Stomach (tissue), 4 donors: Measurements from ENCODE around the gene ATP9B.

Experiments used
- CTCF ChIP-seq, 7 experiments: fragments of 450-650 bp in 4 of 7; fragments of 200-600 bp in 3 of 7; sonication (generic) in 3 of 7; IDR thresholded peaks; one replicate each; pipeline ENCODE4 v1.5.1; 2016 to 2019; ENCODE audit warnings: antibody characterized with exemption in 7 of 7, control low read depth in 2 of 7, mild to moderate bottlenecking in 1 of 7
- POLR2A ChIP-seq, 4 donors: fragments of 450-650 bp; IDR thresholded peaks; one replicate each; pipeline ENCODE4 v1.6.1; 2016; ENCODE audit warnings: antibody characterized with exemption in 4 of 4, control low read depth in 2 of 4, mild to moderate bottlenecking in 1 of 4, moderate library complexity in 1 of 4
- POLR2AphosphoS5 ChIP-seq, 3 donors: sonication (generic); formaldehyde crosslinking; IDR thresholded peaks; one replicate each; pipeline ENCODE4 v1.6.1; 2016; ENCODE audit warnings: antibody characterized with exemption in 3 of 3

GRCh38 chr18:79223431-79223830, 154.2 kb downstream of the ATP9B start:
- TF ChIP-seq CTCF (IDR thresholded peaks at IDR 0.05) (no peak), POLR2AphosphoS5 (IDR thresholded peaks at IDR 0.05) (no peak), POLR2A (IDR thresholded peaks at IDR 0.05) (no peak)
